Prostate gland (tissue), 2 donors: Measurements from ENCODE around the gene ADAMTSL2.

Experiments used
- POLR2A ChIP-seq: fragments of 450-650 bp; IDR thresholded peaks from one replicate; pipeline ENCODE4 v1.6.1; 2016; ENCODE audit warnings: antibody characterized with exemption, mild to moderate bottlenecking
- TF ChIP-seq, protein P1 (sequence below), 4 experiments: fragments of 200-600 bp in 2 of 4; fragments of 450-650 bp in 2 of 4; sonication (generic) in 2 of 4; IDR thresholded peaks; 1 replicate in 3 of 4; 2 replicates in 1 of 4; pipeline ENCODE4 v1.5.1; 2016 to 2019; ENCODE audit warnings: antibody characterized with exemption in 4 of 4, mild to moderate bottlenecking in 2 of 4, moderate library complexity in 2 of 4

GRCh38 chr9:133487331-133487725 is 47.2 kb upstream of the ADAMTSL2 start:
- TF ChIP-seq, protein P1, sequence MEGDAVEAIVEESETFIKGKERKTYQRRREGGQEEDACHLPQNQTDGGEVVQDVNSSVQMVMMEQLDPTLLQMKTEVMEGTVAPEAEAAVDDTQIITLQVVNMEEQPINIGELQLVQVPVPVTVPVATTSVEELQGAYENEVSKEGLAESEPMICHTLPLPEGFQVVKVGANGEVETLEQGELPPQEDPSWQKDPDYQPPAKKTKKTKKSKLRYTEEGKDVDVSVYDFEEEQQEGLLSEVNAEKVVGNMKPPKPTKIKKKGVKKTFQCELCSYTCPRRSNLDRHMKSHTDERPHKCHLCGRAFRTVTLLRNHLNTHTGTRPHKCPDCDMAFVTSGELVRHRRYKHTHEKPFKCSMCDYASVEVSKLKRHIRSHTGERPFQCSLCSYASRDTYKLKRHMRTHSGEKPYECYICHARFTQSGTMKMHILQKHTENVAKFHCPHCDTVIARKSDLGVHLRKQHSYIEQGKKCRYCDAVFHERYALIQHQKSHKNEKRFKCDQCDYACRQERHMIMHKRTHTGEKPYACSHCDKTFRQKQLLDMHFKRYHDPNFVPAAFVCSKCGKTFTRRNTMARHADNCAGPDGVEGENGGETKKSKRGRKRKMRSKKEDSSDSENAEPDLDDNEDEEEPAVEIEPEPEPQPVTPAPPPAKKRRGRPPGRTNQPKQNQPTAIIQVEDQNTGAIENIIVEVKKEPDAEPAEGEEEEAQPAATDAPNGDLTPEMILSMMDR (IDR thresholded peaks at IDR 0.05), result no peak
- no peak for TF ChIP-seq POLR2A
